SH-SY5Y (cell line): ENCODE results near the gene MLLT3.

Source experiments
- GATA2 ChIP-seq: IDR thresholded peaks from 2 replicates; pipeline ENCODE4 v1.6.1; 2011; ENCODE audit warnings: mild to moderate bottlenecking, low read depth, low read length
- GATA3 ChIP-seq: IDR thresholded peaks from 2 replicates; pipeline ENCODE4 v1.6.1; 2011; ENCODE audit warnings: low read depth, mild to moderate bottlenecking, low read length, moderate library complexity

Gene MLLT3

DNA sequence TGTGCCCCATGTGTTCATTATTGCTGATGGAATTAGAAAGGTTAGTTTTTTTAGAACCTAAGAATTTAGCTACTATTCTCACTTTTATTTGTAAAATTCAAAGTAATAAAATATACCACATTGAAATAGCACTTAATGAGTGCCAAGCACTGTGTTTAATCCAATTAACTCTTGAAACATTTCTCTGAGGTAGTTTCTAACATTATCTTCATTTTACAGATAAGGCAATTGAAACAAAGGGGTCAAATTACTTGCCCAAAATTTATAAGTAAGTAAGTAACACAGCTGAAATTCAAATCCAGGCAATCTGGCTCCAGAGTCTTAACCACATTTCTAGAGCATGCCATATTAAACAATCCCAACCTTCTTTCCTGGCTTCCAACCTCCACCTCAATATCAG lies 84.2 kb downstream of the MLLT3 start:
- TF ChIP-seq GATA3 (no peak), GATA2 (no peak)

DNA sequence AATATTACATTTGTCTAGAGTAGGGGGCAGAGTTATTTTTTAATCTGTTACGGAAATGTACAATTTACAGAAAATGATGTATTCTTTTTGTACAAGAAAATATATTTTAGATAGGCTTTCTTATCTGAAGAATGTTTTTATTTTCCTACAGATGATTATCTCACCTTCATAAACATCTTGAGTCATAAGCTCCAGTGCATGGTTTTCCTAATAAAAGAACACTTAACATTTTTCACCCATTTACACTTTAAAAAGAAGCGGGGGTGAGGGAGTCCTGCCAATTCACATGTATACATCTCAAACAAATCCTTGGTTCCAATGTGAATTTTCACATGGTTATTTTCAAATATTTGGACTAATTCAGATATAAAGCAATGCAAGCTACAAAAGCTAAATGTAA lies 85.0 kb downstream of the MLLT3 start:
- TF ChIP-seq GATA3 (no peak), GATA2 (no peak)

DNA sequence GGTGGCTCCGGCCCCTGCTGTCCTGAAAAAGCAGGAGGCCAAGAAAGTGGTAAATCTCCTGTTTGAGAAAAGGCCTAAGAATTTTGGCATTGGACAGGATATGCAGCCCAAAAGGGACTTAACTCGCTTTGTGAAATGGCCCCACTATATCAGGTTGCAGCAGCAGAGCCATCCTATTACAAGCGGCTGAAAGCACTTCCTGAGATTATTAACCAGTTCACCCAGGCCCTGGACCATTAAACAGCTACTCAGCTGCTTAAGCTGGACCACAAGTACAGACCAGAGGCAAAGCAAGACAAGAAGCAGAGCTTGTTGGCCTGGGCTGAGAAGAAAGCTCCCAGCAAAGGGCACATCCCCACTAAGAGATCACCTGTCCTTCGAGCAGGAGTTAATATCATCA lies 89.7 kb downstream of the MLLT3 start:
- no peak for TF ChIP-seq GATA2
- TF ChIP-seq GATA3 = no peak

DNA sequence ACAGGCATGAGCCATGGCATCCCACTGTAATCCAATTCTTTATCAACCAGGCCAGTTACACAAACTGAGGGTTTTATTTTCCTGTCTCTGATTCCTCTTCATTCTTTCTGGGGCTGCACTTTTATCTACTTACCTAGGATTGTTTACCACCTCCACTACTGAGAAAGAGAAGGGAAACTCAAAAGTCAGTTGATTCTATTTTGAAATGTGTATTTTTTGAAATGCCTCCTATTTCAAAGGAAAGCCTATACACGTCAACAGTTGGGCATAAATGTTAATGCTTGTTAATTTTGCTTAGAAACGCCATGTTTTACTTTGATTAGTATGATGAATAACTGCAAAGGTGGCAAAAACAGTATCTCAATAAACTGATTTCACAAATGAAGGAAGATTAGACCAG lies 92.5 kb downstream of the MLLT3 start:
- TF ChIP-seq GATA3 (no peak), GATA2 (no peak)

DNA sequence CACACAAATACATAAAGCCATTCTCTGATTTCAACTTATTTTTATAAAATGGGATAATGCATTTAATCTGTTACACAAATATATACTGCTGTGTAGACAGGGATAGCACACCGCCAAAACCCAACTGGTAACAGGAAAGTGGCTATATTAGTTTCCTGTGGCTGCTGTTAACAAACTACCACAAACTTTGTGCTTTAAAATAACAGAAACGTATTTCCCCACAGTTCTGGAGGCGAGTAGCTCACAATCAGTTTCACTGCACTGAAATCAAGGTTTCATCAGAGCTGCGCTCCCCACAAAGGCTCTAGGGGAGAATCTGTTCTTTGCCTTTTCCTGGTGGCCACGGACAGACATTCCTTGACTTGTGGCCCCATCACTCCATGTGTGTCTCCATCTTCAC lies 94.0 kb downstream of the MLLT3 start:
- TF ChIP-seq GATA2 (no peak), GATA3 (no peak)

DNA sequence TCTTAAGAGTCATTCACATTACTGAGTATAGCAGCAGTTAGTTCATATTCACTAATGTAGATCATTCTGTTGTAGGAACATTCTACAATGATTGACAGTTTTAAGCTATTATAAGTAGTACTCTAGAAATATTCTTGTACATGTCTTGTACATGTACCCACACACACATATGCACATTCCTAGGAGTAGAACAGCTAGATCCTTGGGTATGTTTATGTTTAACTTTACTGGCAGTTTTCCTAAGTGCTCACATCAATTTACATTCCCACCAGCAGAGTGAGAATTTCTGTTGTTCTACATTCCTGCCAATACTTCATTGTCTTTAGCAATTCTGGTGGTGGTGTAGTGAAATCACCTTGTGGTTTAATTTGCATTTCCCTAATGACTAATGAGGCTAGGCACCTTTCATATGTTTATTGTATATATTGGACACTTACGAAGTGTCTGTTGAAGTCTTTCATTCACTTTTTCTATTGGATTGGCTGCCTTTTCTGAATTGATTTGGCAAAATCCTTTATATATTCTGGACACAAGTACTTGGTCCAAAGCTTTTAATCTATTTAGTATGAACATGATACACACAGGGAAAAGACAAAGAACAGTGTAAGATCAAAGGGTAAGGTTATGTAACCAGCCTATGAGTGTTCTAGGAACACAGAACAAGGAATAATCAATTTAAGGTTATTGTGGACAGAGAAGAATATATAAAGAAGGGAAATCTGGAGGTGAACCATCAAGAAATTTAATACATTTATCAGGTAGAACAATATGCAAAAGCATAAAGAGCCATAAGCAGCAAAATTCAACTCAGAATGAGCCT lies 95.6 kb downstream of the MLLT3 start:
- TF ChIP-seq GATA2 (no peak), GATA3 (no peak)

DNA sequence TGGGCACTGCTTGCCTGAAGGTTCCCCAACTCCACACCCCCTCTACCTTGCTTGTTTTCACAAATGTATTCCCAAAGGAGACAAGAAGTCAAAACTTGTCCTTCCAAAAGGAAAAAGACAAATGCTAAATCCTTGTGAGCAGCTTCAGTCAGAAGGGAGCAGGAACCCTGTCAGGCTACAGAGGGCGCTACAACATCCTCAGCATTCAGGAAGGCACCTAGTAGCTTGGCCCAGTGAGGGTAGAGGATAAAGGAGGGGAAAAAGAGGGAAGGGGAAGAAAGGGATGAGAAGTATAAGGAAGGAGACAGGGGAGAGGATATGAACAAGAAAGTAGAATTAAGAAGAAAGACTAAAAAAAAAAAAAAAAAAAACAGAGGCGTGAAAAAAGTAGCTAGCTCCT lies 97.5 kb downstream of the MLLT3 start:
- no peak for TF ChIP-seq GATA3
- TF ChIP-seq GATA2 = no peak

DNA sequence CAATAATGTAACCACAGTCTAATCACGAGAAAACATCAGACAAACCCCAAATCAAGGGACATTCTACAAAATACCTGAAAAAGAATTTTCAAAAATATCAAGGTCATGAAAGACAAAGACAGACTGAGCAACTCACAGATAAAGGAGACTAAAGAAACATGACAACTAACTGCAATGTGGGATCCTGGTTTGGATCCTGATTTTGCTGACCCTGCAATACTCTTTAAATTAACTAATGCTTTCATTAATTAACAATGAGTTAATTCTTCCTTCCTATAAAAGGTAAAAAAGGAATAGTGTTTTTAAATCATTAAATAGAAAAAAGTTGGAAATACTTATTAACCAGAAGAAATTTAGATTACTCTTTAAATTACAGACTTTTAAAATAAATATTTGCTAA lies 103.6 kb downstream of the MLLT3 start:
- no peak for TF ChIP-seq GATA2
- no peak for TF ChIP-seq GATA3

DNA sequence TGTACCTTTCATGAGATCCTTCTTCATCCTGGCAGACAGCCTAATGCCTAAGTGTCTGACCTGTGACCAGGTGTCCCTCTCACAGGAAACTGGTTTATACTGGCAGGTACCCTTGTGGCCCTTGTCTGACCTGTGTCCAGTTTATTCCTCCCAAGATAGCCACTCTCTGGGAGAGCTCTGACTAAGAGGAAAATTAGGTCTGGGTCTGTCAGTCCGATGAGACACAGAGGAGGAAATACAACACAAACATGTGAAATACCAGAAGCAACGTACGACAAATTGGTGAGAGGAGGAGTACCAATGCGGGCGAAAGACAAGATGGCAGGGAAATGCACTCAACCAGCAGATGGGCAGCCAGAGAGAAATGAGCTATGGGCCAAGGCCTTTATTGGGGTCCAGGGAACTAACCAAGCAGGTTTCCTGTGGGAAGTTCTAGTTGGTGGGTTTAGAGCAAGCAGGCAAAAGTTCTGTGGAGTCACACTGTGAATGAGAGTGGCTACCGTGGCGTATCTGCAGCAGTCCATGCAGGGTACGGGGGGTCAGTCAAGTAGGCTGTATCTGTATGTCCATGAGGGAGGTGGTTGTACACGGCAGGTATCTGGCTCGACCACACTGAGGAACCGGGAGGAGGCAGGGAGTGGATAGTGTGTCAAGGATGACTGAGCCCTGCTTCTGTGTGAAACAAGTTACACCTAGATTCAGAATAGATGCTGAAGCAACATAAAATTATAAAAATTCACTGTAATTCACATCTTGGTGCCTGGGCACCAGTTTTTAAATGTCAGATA lies 109.0 kb downstream of the MLLT3 start:
- TF ChIP-seq GATA2 = no peak
- TF ChIP-seq GATA3 = no peak

DNA sequence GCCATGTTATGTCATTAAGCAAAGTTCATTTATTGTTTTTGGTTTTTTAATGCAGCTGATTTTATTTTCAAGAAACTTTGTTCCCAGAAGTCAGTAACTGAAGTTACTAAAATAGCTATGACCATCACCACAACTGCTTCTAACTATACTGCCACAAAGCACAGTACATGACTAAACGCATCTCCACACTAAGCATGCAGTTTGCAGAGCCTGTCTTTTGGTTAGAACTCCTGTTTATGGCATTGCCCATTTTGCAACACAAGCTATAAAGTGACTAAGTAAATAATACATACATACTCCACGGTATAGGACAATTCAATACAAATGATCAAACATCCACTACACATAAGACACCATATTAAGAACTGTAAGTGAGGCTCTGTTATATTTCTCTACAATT lies 109.7 kb downstream of the MLLT3 start:
- no peak for TF ChIP-seq GATA2
- no peak for TF ChIP-seq GATA3

DNA sequence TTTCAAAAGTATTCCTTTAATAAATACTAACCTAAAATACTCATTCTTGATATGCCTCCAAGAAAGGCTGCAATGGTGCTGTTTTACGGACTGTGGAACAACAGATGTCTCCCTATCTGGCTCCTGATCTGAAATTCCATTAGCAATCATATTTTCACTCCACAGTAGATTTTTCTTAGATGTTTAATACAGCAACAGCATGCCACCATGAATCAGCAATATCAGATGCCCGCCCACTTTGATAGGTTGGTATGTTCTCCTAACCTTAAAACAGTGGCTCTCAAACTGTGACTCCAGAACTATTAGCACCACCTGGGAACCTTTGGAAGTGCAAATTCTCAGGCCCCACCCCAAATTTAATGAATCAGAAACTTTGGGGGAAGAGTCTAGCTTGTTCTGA lies 110.2 kb downstream of the MLLT3 start:
- TF ChIP-seq GATA2 (peak; percentile 53), GATA3 (peak; percentile 67; the same call in 1 of the 2 replicates)

DNA sequence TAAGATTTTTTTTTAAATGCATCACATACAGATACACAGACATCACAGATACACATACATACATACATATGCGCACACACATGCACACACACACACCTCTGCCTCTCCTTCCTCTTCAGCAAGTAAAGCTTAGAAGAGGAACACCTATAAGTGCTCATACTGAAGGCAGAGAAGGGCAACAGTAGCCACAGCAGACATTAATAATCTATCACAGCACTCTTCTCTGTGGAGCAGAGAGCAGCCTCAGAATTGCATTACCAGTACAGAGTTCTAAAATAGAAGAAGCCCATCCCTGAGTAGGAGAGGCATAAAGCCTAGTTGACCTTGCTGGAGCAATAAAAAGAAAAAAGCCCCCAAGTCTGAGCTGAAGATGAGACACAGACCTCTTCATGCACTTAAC lies 110.6 kb downstream of the MLLT3 start:
- TF ChIP-seq GATA2 = no peak
- TF ChIP-seq GATA3 = no peak

DNA sequence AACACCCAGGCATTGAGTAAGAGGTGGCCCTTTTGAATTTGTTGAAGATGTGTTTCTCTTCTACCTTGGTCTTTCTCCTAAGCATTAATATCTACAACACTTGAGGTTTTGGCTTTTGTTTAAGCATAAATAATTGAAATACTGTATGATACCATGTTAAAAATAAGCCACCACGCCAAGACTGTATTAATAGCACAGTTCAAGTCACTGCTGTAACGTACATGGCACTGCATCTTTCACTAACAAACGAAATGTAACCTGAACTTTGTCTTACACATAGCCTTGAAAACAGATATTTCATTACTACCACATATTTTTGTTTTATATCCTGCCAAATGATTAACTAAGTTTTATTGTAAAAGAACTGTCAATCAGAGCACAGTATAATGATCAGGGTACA lies 112.8 kb downstream of the MLLT3 start:
- TF ChIP-seq GATA2 (no peak), GATA3 (no peak)

DNA sequence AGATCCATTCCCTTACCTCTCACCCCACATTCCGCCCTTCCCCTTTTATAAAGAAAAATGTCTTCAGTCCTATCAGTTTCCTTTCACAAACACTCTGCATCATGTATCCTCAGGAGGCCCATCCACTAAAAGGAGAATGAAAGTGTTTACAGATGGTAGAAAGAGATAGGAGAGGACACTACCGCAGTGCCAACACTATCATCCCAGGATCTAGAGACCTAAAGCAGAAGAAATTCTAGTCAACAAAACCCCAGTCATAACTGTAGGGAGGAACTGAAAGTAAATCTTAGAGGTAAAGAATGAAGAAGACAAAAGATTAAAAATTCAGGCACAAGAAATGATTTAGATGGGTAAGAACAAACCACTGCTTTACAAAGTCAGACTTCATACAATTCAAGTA lies 114.1 kb downstream of the MLLT3 start:
- no peak for TF ChIP-seq GATA3
- TF ChIP-seq GATA2 = no peak

DNA sequence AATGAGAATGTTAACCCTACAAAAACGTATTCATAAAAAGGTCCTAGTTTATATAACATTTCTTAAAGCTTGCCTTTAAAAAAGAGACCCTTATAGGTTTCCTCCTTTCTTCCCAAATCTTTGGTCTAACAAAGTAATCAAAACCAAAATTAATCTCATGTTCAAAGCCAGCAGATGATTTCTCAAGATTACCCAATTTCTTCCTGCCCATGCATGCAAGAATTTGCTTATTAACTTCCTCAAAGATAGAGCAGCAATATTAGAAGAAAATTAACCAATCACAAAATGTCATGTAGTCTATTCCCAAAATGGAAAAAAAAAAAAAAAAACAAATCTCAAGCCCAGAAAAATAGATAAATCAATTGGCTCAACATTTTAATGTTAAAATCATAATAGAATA lies 114.9 kb downstream of the MLLT3 start:
- TF ChIP-seq GATA3 (no peak), GATA2 (no peak)
